Stimulated activated CD4-positive, alpha-beta T cell treated with anti-CD3 and anti-CD28 coated beads, Interleukin-1b, Interleukin-23, amount 100 ng/mL, for 4 hours (primary cell): Measurements from ENCODE around the gene GALNT9.
"Not testable (repeated sequence)": the region's sequence is repeated elsewhere in the genome, so short reads cannot be mapped to it uniquely, and the experiment has no call there.

Source experiments
- DNase-seq, 2 donors: peaks; one replicate each; pipeline ENCODE4 v3.0.0-alpha.2; 2020; ENCODE audit warnings: low read depth in 2 of 2

Gene GALNT9

GRCh38 chr12:132329036-132329719, at the start of gene GALNT9:
Gene GALNT9 (minus strand): TSS chr12:132329589. CDS start chr12:132329203, 386 bp downstream.
- DNase-seq = no peak

GRCh38 chr12:132379057-132379456, 49.7 kb upstream of the GALNT9 start:
- DNase-seq = not testable (repeated sequence)

- DNase-seq = no peak
These were observed 47.8 kb upstream of the GALNT9 start for GRCh38 chr12:132377147-132377546.

GRCh38 chr12:132376464-132376830, 47.1 kb upstream of the GALNT9 start:
- DNase-seq = no peak

GRCh38 chr12:132375747-132376463, 46.5 kb upstream of the GALNT9 start:
- DNase-seq = no peak

- no peak for DNase-seq
These were observed 45.4 kb upstream of the GALNT9 start for GRCh38 chr12:132374612-132375445.

- DNase-seq = no peak
These were observed 44.7 kb upstream of the GALNT9 start for GRCh38 chr12:132373901-132374611.

- DNase-seq = no peak
These were observed 38.5 kb upstream of the GALNT9 start for GRCh38 chr12:132367852-132368251.

GRCh38 chr12:132367071-132367851, 37.9 kb upstream of the GALNT9 start:
- DNase-seq = no peak

GRCh38 chr12:132366341-132366861, 37.0 kb upstream of the GALNT9 start:
- DNase-seq = no peak

GRCh38 chr12:132365226-132365625, 35.8 kb upstream of the GALNT9 start:
- no peak for DNase-seq

- no peak for DNase-seq
These were observed 35.0 kb upstream of the GALNT9 start for GRCh38 chr12:132364348-132364902.

- DNase-seq = no peak
These were observed 34.4 kb upstream of the GALNT9 start for GRCh38 chr12:132363661-132364347.

- DNase-seq = no peak
These were observed 33.7 kb upstream of the GALNT9 start for GRCh38 chr12:132362996-132363660.

- no peak for DNase-seq
These were observed 31.8 kb upstream of the GALNT9 start for GRCh38 chr12:132360906-132361777.

- no peak for DNase-seq
These were observed 31.0 kb upstream of the GALNT9 start for GRCh38 chr12:132360410-132360809.

GRCh38 chr12:132359971-132360370, 30.6 kb upstream of the GALNT9 start:
- no peak for DNase-seq

- DNase-seq = no peak
These were observed 30.2 kb upstream of the GALNT9 start for GRCh38 chr12:132359551-132359950.
